HepG2 (cell line): ENCODE results near the gene MPPE1. TPM values are rescaled to one million over a fixed set of nuclear protein-coding genes. Genes with fewer than 3 reads are reported as not detected.

ENCODE experiments used
- AGO1 ChIP-seq: fragments of 200-400 bp; formaldehyde crosslinking; IDR thresholded peaks from 2 replicates; pipeline ENCODE4 v1.6.1; 2017; ENCODE audit warnings: mild to moderate bottlenecking, low read depth, low read length, moderate library complexity; ENCODE audit not compliant: poor library complexity, severe bottlenecking
- AKAP8 ChIP-seq: sonication (generic); formaldehyde crosslinking; IDR thresholded peaks from 2 replicates; pipeline ENCODE4 v1.5.1; 2020; ENCODE audit warnings: mild to moderate bottlenecking, missing genetic modification reagents
- ATF3 ChIP-seq: sonication (generic); formaldehyde crosslinking; IDR thresholded peaks from 2 replicates; pipeline ENCODE4 v1.4.0; 2020; ENCODE audit warnings: missing genetic modification reagents
- CHD2 ChIP-seq: IDR thresholded peaks from 2 replicates; pipeline ENCODE4 v1.6.1; 2011; ENCODE audit warnings: low read depth, low read length, improper control_type of control experiment
- CTCF ChIP-seq: sonication (generic); formaldehyde crosslinking; IDR thresholded peaks from 2 replicates; pipeline ENCODE4 v1.5.0; 2020; ENCODE audit warnings: mild to moderate bottlenecking, missing genetic modification reagents, moderate library complexity
- GATAD2A ChIP-seq: IDR thresholded peaks from 2 replicates; pipeline ENCODE4 v1.6.1; 2016
- HNRNPUL1 ChIP-seq: fragments of 200-400 bp; formaldehyde crosslinking; IDR thresholded peaks from 2 replicates; pipeline ENCODE4 v1.6.1; 2017; ENCODE audit warnings: low read depth, mild to moderate bottlenecking, low read length, moderate library complexity
- KDM5A ChIP-seq: fragments of 200-600 bp; sonication (generic); IDR thresholded peaks from 2 replicates; pipeline ENCODE4 v1.7.0; 2018; ENCODE audit warnings: antibody characterized with exemption, mild to moderate bottlenecking, low read length, borderline replicate concordance
- MEIS2 ChIP-seq: sonication (generic); formaldehyde crosslinking; IDR thresholded peaks from 2 replicates; pipeline ENCODE4 v1.9.0; 2021; ENCODE audit warnings: mild to moderate bottlenecking, missing genetic modification reagents
- MIXL1 ChIP-seq: IDR thresholded peaks from 2 replicates; pipeline ENCODE4 v1.6.1; 2016
- PAXIP1 ChIP-seq: sonication (generic); formaldehyde crosslinking; conservative IDR thresholded peaks from 2 replicates; pipeline ENCODE4 v1.4.0; 2020; ENCODE audit warnings: mild to moderate bottlenecking, missing genetic modification reagents, moderate library complexity
- PCBP1 ChIP-seq: fragments of 200-400 bp; formaldehyde crosslinking; IDR thresholded peaks from 2 replicates; pipeline ENCODE4 v1.6.1; 2017; ENCODE audit warnings: mild to moderate bottlenecking, low read depth, low read length, borderline replicate concordance
- TCF7L2 ChIP-seq: IDR thresholded peaks from 2 replicates; pipeline ENCODE4 v1.6.1; 2011; ENCODE audit warnings: mild to moderate bottlenecking, low read depth, low read length, moderate library complexity
- TOE1 ChIP-seq: sonication (generic); formaldehyde crosslinking; IDR thresholded peaks from 2 replicates; pipeline ENCODE4 v1.4.0; 2020; ENCODE audit warnings: mild to moderate bottlenecking, missing genetic modification reagents
- TOPORS ChIP-seq: sonication (generic); formaldehyde crosslinking; IDR thresholded peaks from 2 replicates; pipeline ENCODE4 v1.8.0; 2023; ENCODE audit warnings: mild to moderate bottlenecking, missing genetic modification reagents
- ZFP36L1 ChIP-seq: sonication (generic); formaldehyde crosslinking; IDR thresholded peaks from 2 replicates; pipeline ENCODE4 v1.8.0; 2022; ENCODE audit warnings: mild to moderate bottlenecking, missing genetic modification reagents, moderate library complexity
- ZNF143 ChIP-seq: sonication (generic); formaldehyde crosslinking; IDR thresholded peaks from 2 replicates; pipeline ENCODE4 v1.4.0; 2020; ENCODE audit warnings: missing genetic modification reagents
- ZNF253 ChIP-seq: sonication (generic); formaldehyde crosslinking; IDR thresholded peaks from 2 replicates; pipeline ENCODE4 v1.8.0; 2022; ENCODE audit warnings: mild to moderate bottlenecking, missing genetic modification reagents, borderline replicate concordance
- ZNF276 ChIP-seq: sonication (generic); formaldehyde crosslinking; IDR thresholded peaks from 2 replicates; pipeline ENCODE4 v1.4.0; 2020; ENCODE audit warnings: mild to moderate bottlenecking, low read depth, missing genetic modification reagents
- ZNF362 ChIP-seq: sonication (generic); formaldehyde crosslinking; IDR thresholded peaks from 2 replicates; pipeline ENCODE4 v1.4.0; 2020; ENCODE audit warnings: missing genetic modification reagents, mild to moderate bottlenecking, borderline replicate concordance
- ZNF558 ChIP-seq: sonication (generic); formaldehyde crosslinking; IDR thresholded peaks from 2 replicates; pipeline ENCODE4 v1.9.0; 2022; ENCODE audit warnings: mild to moderate bottlenecking, missing genetic modification reagents, borderline replicate concordance
- polyA plus RNA-seq, 8 experiments: library from polyadenylated mRNA; depleted of rRNA in 3 of 8; stranded (reverse) in 7 of 8; unstranded in 1 of 8; fragments of >200 nt; fragmentation: Illumina TruSeq in 4 of 8; extraction: Trizol in 4 of 8; gene quantifications; 2 replicates each; pipeline versions ENCODE4 v1.2.1 to v1.2.3, GENCODE V29; 2011 to 2016; ENCODE audit warnings: low read depth in 4 of 8, missing spikeins in 1 of 8, mixed read lengths in 1 of 8; ENCODE audit not compliant: insufficient read depth in 1 of 8
- total RNA-seq, 5 experiments: library from RNA; depleted of rRNA; stranded (reverse); fragments of >200 nt; fragmentation: Illumina TruSeq; extraction: Trizol; gene quantifications; 2 replicates each; pipeline ENCODE4 v1.2.3, GENCODE V29; 2016; ENCODE audit warnings: low read depth in 1 of 5

MPPE1 gene
- total and polyA plus RNA-seq, 2 of the 13 experiments (the other 11 are each of a cell fraction or from before 2014, with no cell fraction given): 9.6 to 11.9 TPM

- no peak for TF ChIP-seq ZNF143 (CRISPR knock-in tag)
- no peak for TF ChIP-seq CHD2
- peak; percentile 40 for TF ChIP-seq GATAD2A (CRISPR knock-in tag)
- TF ChIP-seq ZNF276 (CRISPR knock-in tag): no peak
- TF ChIP-seq AGO1: no peak
- no peak for TF ChIP-seq MIXL1 (CRISPR knock-in tag)
- TF ChIP-seq ZFP36L1 (CRISPR knock-in tag): no peak
- no peak for TF ChIP-seq TOPORS (CRISPR knock-in tag)
- no peak; the same call in 1 of the 2 replicates for TF ChIP-seq ZNF253
- TF ChIP-seq ZNF558 (CRISPR knock-in tag): no peak
- peak; percentile 39; the same call in 1 of the 2 replicates for TF ChIP-seq ATF3
- TF ChIP-seq TOE1 (CRISPR knock-in tag): 0 out of 2 replicates have a peak, but pooled peaks have one; percentile 33
- no peak for TF ChIP-seq KDM5A
- TF ChIP-seq PCBP1: no peak
- TF ChIP-seq CTCF: no peak
- TF ChIP-seq TCF7L2: no peak
- TF ChIP-seq PAXIP1 (CRISPR knock-in tag): no peak
- no peak for TF ChIP-seq HNRNPUL1
- TF ChIP-seq AKAP8 (CRISPR knock-in tag): 0 out of 2 replicates have a peak, but pooled peaks have one; percentile 23
- no peak for TF ChIP-seq MEIS2 (CRISPR knock-in tag)
- no peak for TF ChIP-seq ZNF362
Measured at GRCh38 chr18:11849841-11850634, 58.1 kb downstream of the MPPE1 start (continued).
